Measurements from ENCODE around the gene TMEM130.

Gene TMEM130

DNA sequence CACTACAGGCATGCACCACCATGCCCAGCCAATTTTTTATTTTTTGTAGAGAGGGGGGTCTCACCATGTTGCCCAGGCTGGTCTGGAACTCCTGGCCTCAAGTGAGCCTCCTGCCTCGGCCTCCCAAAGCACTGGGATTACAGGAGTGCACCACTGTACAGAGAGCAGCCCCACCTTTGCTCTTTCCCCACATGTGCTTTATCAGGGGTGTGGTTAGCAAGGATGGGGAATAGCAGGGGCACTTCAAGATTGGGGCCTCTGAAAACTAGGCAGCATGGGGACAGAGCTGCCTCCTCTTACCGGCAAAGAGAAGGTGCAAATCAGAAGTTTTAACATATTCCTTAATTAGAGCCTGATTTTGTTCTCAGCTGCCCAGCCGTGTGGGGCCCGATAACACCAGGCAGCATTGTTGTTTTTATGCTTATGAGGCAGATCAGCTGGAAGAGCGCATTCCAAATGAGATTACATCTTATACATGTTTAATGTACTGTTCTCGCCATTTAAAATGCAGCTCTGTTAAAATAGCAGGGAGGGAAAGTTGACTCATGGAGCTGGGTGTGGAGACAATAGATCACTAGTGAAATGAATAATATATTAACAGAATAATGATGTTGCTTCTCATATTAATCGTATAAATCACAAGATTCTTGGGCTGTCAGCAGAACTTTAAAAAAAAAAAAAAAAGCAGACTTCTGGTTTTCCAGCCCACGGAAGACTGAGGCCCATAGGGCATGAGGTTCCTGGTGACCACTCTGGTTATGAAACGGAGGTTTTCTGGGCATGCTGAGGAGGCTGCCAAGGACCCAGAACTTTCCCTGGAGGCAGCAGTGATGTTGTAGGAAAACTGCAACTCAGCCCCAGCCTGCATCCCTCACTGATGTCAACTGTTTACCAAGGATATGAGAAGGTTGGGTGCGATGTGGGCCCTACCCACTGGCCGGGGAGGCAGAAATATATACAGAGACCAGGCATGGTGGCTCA is 62.5 kb downstream of the TMEM130 start:
- no peak for DNase-seq (ENCODE audit: low read depth in 3 of 3)

DNA sequence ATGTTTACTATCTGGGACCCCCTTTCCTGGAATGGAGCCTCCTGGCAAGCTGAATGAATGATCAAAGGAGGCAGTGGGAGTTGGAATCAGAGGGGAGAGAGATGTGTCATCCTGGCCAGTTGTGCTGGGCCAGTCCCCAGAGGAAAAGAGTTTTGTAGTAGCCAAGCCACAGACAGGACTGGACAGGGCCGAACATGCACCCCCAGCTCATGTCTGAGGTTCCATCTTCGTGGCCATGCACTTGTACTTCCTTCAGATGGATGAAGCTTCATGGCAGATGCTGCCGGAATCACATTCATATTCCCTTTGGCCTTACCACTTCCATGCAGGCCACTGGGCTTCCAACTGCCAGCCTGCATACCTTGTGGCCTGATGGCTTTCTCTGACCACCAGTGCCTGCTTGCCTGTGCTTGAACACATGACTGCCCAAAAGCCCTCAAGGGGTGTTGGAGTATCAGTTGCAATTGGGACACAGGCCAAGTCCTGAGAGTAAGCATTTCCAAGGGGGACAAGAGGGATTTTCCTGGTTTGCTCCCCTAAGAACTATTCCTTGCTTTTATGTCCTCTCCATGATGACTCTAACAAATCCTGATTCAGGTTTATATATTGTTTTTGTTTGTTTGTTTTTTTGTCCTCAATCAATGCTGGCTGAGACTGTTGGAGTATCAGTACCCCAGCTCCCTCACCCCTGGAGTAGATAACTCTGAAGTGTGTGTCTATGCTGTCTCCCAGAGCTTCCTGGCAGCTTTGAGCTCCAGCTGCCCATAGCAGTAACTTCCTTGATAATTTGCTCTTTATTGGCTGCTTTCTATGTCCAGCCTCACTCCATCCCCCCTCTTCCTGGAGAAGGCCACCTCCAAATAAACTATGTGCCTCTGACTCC is 63.6 kb downstream of the TMEM130 start:
- no peak for DNase-seq (ENCODE audit: low read depth in 3 of 3)

GRCh38 chr7:98802781-98803110 is 67.1 kb downstream of the TMEM130 start:
- DNase-seq (ENCODE audit: low read depth in 3 of 3): no peak

DNA sequence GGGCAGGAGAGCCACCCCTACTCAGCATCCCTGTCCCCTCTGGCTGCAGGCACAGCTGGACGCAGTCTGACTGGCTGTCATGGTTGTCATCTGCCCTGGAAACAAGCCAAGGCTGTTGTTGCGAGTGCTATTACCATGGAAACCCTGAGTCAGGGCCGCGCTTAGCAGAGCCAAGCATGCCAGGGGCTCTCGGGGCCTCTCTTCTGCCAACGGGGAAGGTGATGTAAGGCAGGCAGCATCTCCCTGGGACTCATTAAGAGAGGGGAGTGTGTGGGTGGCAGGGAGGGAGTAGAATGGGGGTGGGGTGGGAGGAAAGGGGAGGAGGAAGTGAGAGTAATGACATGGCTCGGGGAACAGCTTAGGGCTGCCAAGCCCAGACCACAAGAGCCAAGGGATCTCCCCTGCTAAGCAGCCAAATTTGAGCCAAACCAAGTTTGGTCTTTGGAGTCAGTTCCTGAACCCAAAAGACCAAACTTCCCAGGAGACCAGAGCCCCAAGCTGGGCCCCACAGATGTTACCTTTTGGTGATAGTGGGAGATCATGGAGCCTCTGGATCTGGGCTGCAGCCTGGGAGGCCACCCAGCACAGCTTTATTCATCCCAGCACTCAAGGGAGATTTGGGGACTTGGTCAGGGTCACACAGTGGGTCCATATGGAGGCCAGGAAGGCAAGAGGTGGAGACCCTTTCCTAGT is 67.6 kb downstream of the TMEM130 start:
- DNase-seq (ENCODE audit: low read depth in 3 of 3): peak in 2 of 3 donors; percentile 2 to 40

GRCh38 chr7:98800996-98801395 is 68.8 kb downstream of the TMEM130 start:
- no peak for DNase-seq (ENCODE audit: low read depth in 3 of 3)

DNA sequence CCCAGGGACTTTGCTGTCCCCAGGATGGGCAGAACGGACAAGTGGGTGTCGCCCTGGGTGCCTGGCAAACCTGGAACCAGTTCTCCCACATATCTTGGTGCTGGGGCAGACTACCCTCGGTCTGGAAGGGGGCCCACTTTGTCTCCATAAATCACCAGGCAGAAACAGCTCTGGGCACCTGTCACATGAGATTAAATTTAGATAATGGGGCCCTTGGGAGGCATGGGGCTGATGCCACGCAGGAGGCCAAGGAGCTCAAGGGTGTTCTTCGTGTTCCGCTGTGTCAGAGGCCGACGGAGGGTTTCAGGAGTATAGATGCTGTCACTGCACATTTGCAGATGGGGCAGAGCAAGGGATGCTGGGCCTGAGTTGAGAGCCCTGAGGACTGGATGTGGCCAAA is 72.7 kb downstream of the TMEM130 start:
- DNase-seq (ENCODE audit: low read depth in 3 of 3): no peak
